ENCODE results near the gene TUT7. TPM values are rescaled to one million over a fixed set of nuclear protein-coding genes. Genes with fewer than 3 reads are reported as not detected.

TUT7 gene
- total RNA-seq, 1 donor: 39.8 TPM

DNA sequence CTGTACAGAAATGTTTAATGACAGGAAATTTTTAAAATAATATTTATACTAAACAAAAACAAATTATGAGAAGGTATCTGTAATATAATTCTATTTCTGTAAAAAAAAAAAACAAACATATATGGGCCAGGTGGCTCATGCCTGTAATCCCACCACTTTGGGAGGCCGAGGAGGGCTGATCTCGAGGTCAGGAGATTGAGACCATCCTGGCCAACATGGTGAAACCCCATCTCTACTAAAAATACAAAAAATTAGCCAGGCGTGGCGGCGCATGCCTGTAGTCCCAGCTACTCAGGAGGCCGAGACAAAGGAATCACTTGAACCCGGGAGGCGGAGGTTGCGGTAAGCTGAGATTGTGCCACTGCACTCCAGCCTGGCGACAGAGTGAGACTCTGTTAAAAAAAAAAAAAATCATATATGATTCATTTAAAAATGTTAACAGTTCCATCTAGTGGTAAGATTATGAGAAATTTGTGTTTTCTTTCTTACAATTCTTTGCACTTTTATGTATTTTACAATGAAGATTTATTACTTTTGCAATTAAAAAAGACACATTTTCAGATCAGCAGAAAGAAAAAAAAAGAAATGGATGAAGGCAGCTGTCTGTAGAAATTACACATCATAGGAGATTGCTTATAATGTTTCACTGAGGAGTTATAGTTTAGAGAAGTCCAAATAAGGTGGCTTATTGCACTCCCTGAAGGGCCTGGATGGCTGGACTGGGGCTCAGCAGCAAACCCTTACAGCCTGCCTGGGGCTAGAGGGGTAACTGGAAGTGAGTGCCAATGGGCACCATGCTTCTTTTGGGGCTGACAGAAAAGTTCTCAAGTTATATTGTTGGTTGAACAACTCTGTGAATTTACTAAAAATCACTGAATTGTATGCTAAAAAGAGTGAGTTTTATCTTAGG lies 115.1 kb downstream of the TUT7 start:
- TF ChIP-seq, protein P1, sequence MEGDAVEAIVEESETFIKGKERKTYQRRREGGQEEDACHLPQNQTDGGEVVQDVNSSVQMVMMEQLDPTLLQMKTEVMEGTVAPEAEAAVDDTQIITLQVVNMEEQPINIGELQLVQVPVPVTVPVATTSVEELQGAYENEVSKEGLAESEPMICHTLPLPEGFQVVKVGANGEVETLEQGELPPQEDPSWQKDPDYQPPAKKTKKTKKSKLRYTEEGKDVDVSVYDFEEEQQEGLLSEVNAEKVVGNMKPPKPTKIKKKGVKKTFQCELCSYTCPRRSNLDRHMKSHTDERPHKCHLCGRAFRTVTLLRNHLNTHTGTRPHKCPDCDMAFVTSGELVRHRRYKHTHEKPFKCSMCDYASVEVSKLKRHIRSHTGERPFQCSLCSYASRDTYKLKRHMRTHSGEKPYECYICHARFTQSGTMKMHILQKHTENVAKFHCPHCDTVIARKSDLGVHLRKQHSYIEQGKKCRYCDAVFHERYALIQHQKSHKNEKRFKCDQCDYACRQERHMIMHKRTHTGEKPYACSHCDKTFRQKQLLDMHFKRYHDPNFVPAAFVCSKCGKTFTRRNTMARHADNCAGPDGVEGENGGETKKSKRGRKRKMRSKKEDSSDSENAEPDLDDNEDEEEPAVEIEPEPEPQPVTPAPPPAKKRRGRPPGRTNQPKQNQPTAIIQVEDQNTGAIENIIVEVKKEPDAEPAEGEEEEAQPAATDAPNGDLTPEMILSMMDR (IDR thresholded peaks at IDR 0.05; ENCODE audit: extremely low read depth, low read depth, low read length): peak; percentile 33
- no peaks in the 10 kb centered on the region for H3K79me2 ChIP-seq (ENCODE audit: insufficient read depth, low read length)
- no peak overlapping the region for H2AFZ ChIP-seq (ENCODE audit: low read length)
- no peaks in the 10 kb centered on the region for H3K36me3 ChIP-seq (ENCODE audit: insufficient read depth, low read length)
- peak; percentile 19 for DNase-seq (ENCODE audit: insufficient read length, low spot score, missing footprints)
- no peaks in the 10 kb centered on the region for H3K4me1 ChIP-seq (ENCODE audit: insufficient read depth, low read length)
- H3K27ac ChIP-seq (ENCODE audit: low read depth, low read length): no peak overlapping the region
- no peak overlapping the region for H3K4me3 ChIP-seq (ENCODE audit: insufficient read depth, low read length)
- no peaks in the 10 kb centered on the region for H3K9me3 ChIP-seq (ENCODE audit: low read depth, low read length)
- H4K20me1 ChIP-seq (ENCODE audit: insufficient read depth, low read length): no peaks in the 10 kb centered on the region
- no peak overlapping the region for H3K4me2 ChIP-seq (ENCODE audit: insufficient read depth, low read length)
- no peaks in the 10 kb centered on the region for H3K27me3 ChIP-seq (ENCODE audit: insufficient read depth, low read length)

Small RNAs within 50 kb of the gene (small RNA-seq; reads per million reads assigned to genes)
- not detected for gene RN7SKP264

Other genes with a start within 250 kb of the TUT7 start
- gene C9orf153, start 94.8 kb downstream of the TUT7 start, total RNA-seq: under 0.01 and 0.59 TPM in 2 replicates
- gene ISCA1, start 71.9 kb downstream of the TUT7 start, total RNA-seq: 33.6 and 34.7 TPM in 2 replicates